B cell (primary cell): ENCODE results near the gene AGAP1.

Experiments used
- CTCF ChIP-seq: fragments of 200-600 bp; IDR thresholded peaks from one replicate; pipeline ENCODE4 v1.8.0; 2022; ENCODE audit warnings: antibody characterized with exemption, mild to moderate bottlenecking
- EZH2 ChIP-seq: IDR thresholded peaks from 2 replicates; pipeline ENCODE4 v1.6.1; 2012; ENCODE audit warnings: borderline replicate concordance, low read depth, mild to moderate bottlenecking, moderate library complexity, low read length; ENCODE audit not compliant: insufficient read depth, poor library complexity, severe bottlenecking

GRCh38 chr2:235554385-235554784, 60.5 kb downstream of the AGAP1 start:
- TF ChIP-seq CTCF (no peak), EZH2 (no peak)
